Endothelial cell of umbilical vein (primary cell): ENCODE data around the gene TRAP1. TPM values are rescaled to one million over a fixed set of nuclear protein-coding genes. Genes with fewer than 3 reads are reported as not detected.

Source experiments
- BruUV-seq: library from RNA; stranded (reverse); fragments of 400-500 nt; replicated peaks from 2 replicates; lab custom pipeline; 2021; lab: Mats Ljungman, UMichigan
- CTCF ChIA-PET: fragments of 300-600, 350-600 bp; sonication (Branson Sonifier 250); formaldehyde crosslinking; loops from one replicate; lab custom pipeline; 2021; ENCODE audit warnings: antibody characterized with exemption, inconsistent platforms; lab: Charles Lee
- POLR2A ChIA-PET: fragments of 300-600, 350-600 bp; sonication (Branson Sonifier 250); formaldehyde crosslinking; loops from one replicate; lab custom pipeline; 2021; ENCODE audit warnings: antibody characterized with exemption, inconsistent platforms; lab: Charles Lee
- DNase-seq: peaks from one replicate; pipeline ENCODE4 v3.0.0-alpha.2; 2011; ENCODE audit warnings: low read depth, low spot score
- FAIRE-seq: peaks from 2 replicates; lab custom pipeline; 2011; peaks lifted over from hg19 to GRCh38; lab: Jason Lieb, UNC
- H2AFZ ChIP-seq: 2 replicates; pipeline ENCODE4 v1.6.0; 2012; ENCODE audit warnings: low read depth, low read length, control low read depth, inconsistent platforms
- H3K27ac ChIP-seq: 2 replicates; pipeline ENCODE4 v1.5.1; 2011; ENCODE audit warnings: low read depth, mild to moderate bottlenecking, control low read depth, low read length, moderate library complexity; ENCODE audit not compliant: insufficient read depth
- H3K27me3 ChIP-seq, 2 experiments: 2 replicates each; pipeline versions ENCODE4 v1.6.0 to v1.6.1; 2011; ENCODE audit warnings: low read length in 2 of 2, mixed read lengths in 1 of 2; ENCODE audit not compliant: control insufficient read depth in 2 of 2, insufficient read depth in 2 of 2
- H3K36me3 ChIP-seq, 2 experiments: 2 replicates in 1 of 2; 3 replicates in 1 of 2; pipeline ENCODE4 v1.5.1; 2011; ENCODE audit warnings: low read length in 2 of 2, mild to moderate bottlenecking in 1 of 2, moderate library complexity in 1 of 2; ENCODE audit not compliant: control insufficient read depth in 2 of 2, insufficient read depth in 2 of 2; ENCODE audit errors: extremely low read depth in 1 of 2
- H3K4me1 ChIP-seq: 3 replicates; pipeline ENCODE4 v1.5.1; 2011; ENCODE audit warnings: mild to moderate bottlenecking, low read length; ENCODE audit not compliant: control insufficient read depth, insufficient read depth; ENCODE audit errors: extremely low read depth
- H3K4me2 ChIP-seq: 2 replicates; pipeline ENCODE4 v1.6.1; 2011; ENCODE audit warnings: low read length, control low read depth, mixed read lengths; ENCODE audit not compliant: insufficient read depth
- H3K4me3 ChIP-seq, 3 experiments: fragments of 200-600 bp in 1 of 3; sonication (generic), shearing (Covaris generic) in 1 of 3; replicated peaks in 1 of 3; 2 replicates each; pipeline ENCODE4 v1.5.1; 2011 to 2016; ENCODE audit warnings: control low read depth in 3 of 3, low read length in 3 of 3, mild to moderate bottlenecking in 2 of 3, inconsistent platforms in 1 of 3, low read depth in 1 of 3, moderate library complexity in 1 of 3; ENCODE audit not compliant: insufficient read depth in 1 of 3
- H3K79me2 ChIP-seq: 2 replicates; pipeline ENCODE4 v1.6.0; 2012; ENCODE audit warnings: low read length, inconsistent platforms; ENCODE audit not compliant: control insufficient read depth, insufficient read depth
- H3K9ac ChIP-seq: replicated peaks from 2 replicates; pipeline ENCODE3; 2011; ENCODE audit warnings: low read length, control low read depth; ENCODE audit not compliant: insufficient read depth; ENCODE audit errors: extremely low read depth
- H3K9me1 ChIP-seq: replicated peaks from 3 replicates; pipeline ENCODE4 v1.6.0; 2011; ENCODE audit warnings: mild to moderate bottlenecking, low read length; ENCODE audit not compliant: control insufficient read depth, insufficient read depth; ENCODE audit errors: extremely low read depth
- H3K9me3 ChIP-seq: replicated peaks from 2 replicates; pipeline ENCODE4 v1.5.1; 2012; ENCODE audit warnings: low read length, inconsistent platforms; ENCODE audit not compliant: control insufficient read depth, insufficient read depth
- H4K20me1 ChIP-seq: replicated peaks from 2 replicates; pipeline ENCODE3; 2011; ENCODE audit warnings: mild to moderate bottlenecking, low read length; ENCODE audit not compliant: control insufficient read depth, insufficient read depth; ENCODE audit errors: extremely low read depth
- EZH2 ChIP-seq: IDR thresholded peaks from 2 replicates; pipeline ENCODE4 v1.6.1; 2012; ENCODE audit warnings: borderline replicate concordance, low read depth, mild to moderate bottlenecking, moderate library complexity, low read length, inconsistent platforms; ENCODE audit not compliant: severe bottlenecking
- FOS ChIP-seq: IDR thresholded peaks from 2 replicates; pipeline ENCODE4 v1.6.1; 2011; ENCODE audit warnings: mild to moderate bottlenecking, low read length, moderate library complexity, borderline replicate concordance; ENCODE audit not compliant: insufficient read depth
- GATA2 ChIP-seq: IDR thresholded peaks from 2 replicates; pipeline ENCODE4 v1.7.0; 2011; ENCODE audit warnings: low read depth, mild to moderate bottlenecking, moderate library complexity, mixed read lengths, low read length; ENCODE audit not compliant: insufficient read length, insufficient read depth
- JUN ChIP-seq: IDR thresholded peaks from 2 replicates; pipeline ENCODE4 v1.6.1; 2011; ENCODE audit warnings: borderline replicate concordance, low read depth; ENCODE audit not compliant: insufficient read length, insufficient read depth
- MYC ChIP-seq: IDR thresholded peaks from one replicate; pipeline ENCODE4 v1.6.1; 2011; ENCODE audit warnings: mild to moderate bottlenecking, low read depth, low read length
- POLR2AphosphoS5 ChIP-seq: IDR thresholded peaks from 2 replicates; pipeline ENCODE4 v1.6.1; 2012; ENCODE audit warnings: low read depth, mild to moderate bottlenecking, control low read depth, low read length, moderate library complexity; ENCODE audit not compliant: insufficient read depth
- dilution Hi-C: fragments of 300-500 bp; cut with MboI; formaldehyde crosslinking; loops from one replicate; pipeline ENCODE4 v1.15.0; 2019; ENCODE audit warnings: low sequenced_read_pairs; ENCODE audit not compliant: extremely low pct_ligation_motif_present
- intact Hi-C: fragments of 100-400 bp; cut with micrococcal nuclease; formaldehyde crosslinking; loops from one replicate; pipeline ENCODE4 v1.10.0; 2022
- polyA plus RNA-seq, 4 experiments: library from polyadenylated mRNA; depleted of rRNA in 3 of 4; stranded (reverse) in 3 of 4; unstranded in 1 of 4; fragments of >200 nt; gene quantifications; 2 replicates each; pipeline versions ENCODE4 v1.2.1 to v1.2.3, GENCODE V29; 2011 to 2012; ENCODE audit warnings: missing spikeins in 1 of 4
- total RNA-seq: library from RNA; stranded (reverse); gene quantifications from 2 replicates; pipeline ENCODE4 v1.2.3, GENCODE V29; 2021
- TF ChIP-seq, protein P1 (sequence below), 2 donors: IDR thresholded peaks; 1 replicate in 1 of 2; 2 replicates in 1 of 2; pipeline ENCODE4 v1.5.1; 2011; ENCODE audit warnings: low read length in 2 of 2, mild to moderate bottlenecking in 2 of 2, moderate library complexity in 2 of 2, control low read depth in 1 of 2, inconsistent platforms in 1 of 2, low read depth in 1 of 2; ENCODE audit not compliant: insufficient read depth in 1 of 2; ENCODE audit errors: extremely low read depth in 1 of 2

TRAP1 gene
- total and polyA plus RNA-seq, 2 donors (not counting 3 experiments of a cell fraction or from before 2014, with no cell fraction given): 95.6 to 102 TPM

DNA sequence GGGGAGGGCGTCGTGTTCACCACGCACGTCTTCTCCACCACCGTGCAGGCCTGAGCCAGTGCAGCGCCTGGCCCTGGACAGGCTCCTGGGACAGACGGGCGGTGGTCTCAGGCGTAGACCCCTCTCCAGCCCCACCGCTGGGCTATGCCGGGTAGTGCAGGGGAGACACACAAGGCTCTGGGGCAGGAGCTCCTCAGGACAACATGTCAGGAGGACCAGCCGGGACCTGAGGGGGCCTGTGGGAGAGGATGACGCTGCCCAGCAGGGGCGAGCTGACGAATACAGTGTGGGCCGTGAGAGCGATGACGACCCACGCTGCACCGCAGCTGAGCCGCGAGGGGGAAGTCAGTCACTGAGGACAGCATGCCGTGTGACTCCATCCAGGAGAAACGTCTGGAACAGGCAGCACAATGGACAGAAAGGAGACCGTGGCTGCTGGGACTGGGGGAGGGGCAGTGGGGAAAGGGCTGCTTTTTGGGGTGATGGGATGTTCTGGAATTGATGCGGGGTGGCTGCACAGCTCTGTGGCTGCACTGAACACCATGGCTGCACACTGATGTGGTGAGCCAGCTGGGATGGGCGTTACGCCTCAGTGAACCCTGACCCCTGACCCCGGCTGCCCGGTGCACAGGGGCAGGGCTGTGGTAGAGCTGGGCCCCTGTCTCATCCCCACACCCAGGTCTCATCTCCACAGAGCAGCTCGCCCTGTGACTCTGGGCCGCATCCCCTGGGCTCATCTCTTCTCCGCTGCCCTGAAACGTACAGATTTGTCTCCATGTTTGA lies 42.6 kb downstream of the TRAP1 start:
- Histone ChIP-seq H3K4me2 (no peak overlapping the region), H3K9me1 (no peaks in the 10 kb centered on the region), H3K9ac (no peak overlapping the region), H3K27ac (no peak overlapping the region), H3K9me3 (no peaks in the 10 kb centered on the region), H3K27me3 (no peaks in the 10 kb centered on the region), H3K36me3 (peaks cover 5 to 19% of the 10 kb centered on the region in 2 experiments), H2AFZ (no peak overlapping the region), H3K79me2 (no peaks in the 10 kb centered on the region), H4K20me1 (no peaks in the 10 kb centered on the region), H3K4me3 (no peak overlapping the region), H3K4me1 (peaks cover 12% of the 10 kb centered on the region)
- ChIA-PET CTCF (no interaction called here), POLR2A (no interaction called here)
- TF ChIP-seq GATA2 (no peak), EZH2 (no peak), POLR2AphosphoS5 (no peak), FOS (no peak), MYC (no peak), JUN (no peak)
- TF ChIP-seq, protein P1, sequence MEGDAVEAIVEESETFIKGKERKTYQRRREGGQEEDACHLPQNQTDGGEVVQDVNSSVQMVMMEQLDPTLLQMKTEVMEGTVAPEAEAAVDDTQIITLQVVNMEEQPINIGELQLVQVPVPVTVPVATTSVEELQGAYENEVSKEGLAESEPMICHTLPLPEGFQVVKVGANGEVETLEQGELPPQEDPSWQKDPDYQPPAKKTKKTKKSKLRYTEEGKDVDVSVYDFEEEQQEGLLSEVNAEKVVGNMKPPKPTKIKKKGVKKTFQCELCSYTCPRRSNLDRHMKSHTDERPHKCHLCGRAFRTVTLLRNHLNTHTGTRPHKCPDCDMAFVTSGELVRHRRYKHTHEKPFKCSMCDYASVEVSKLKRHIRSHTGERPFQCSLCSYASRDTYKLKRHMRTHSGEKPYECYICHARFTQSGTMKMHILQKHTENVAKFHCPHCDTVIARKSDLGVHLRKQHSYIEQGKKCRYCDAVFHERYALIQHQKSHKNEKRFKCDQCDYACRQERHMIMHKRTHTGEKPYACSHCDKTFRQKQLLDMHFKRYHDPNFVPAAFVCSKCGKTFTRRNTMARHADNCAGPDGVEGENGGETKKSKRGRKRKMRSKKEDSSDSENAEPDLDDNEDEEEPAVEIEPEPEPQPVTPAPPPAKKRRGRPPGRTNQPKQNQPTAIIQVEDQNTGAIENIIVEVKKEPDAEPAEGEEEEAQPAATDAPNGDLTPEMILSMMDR (IDR thresholded peaks at IDR 0.05; ENCODE audit: extremely low read depth in 1 of 2, insufficient read depth in 1 of 2, low read depth in 1 of 2, low read length in 2 of 2): peak in 1 of 2 donors; percentile 3
- dilution Hi-C loops (no loop called here), intact Hi-C loops (no loop called here)
- no peak for FAIRE-seq
- DNase-seq: no peak
- no TSS peak for BruUV-seq
